ENCODE data around the gene KCNQ1OT1.

Gene KCNQ1OT1

DNA sequence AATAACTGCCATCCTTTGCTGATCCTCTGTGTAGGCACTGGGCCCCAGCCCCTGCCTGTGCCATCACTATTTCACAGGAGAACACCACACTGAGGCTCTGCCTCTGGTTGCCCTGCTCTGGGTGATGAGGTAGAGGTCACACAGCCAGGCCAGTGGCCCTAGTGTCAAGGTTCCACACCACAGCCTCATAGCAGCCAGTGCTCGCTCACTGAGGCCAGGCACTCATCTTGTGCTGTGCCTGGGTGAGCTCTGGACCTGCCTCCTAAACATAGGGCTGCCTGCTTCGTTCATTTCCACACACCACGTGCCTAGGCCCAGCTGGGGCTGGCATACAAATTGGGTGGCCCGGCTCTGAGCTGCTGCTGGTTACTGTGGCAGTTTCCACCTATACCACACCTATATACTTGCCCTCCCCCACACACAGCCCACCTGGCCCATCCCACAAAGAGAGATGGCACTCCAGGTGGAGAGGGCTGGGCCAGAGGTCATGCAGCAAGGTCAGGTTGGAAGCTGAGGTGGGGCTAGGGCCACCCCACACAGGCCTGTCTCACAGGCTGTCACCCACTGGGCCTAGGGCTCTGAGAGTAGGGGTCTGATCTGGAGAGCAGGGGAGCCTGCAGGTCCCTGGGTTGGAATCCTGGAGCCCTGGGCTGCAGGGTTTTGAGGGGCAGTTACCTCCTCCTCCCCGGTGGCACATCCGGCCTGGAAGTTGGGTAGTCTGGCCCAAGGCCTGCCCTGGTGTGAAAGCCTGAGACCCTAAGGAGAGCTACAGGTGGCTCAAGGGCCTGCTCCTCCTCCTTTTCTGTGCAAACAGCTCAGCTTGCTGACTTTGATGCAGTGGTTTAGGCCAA is 11.2 kb downstream of the KCNQ1OT1 start:
- no peak for DNase-seq (ENCODE audit: low read depth in 1 of 2, low spot score in 1 of 2)

GRCh38 chr11:2687782-2688191 is 12.0 kb downstream of the KCNQ1OT1 start:
- DNase-seq (ENCODE audit: low read depth in 1 of 2, low spot score in 1 of 2) = no peak

GRCh38 chr11:2687223-2687530 is 12.6 kb downstream of the KCNQ1OT1 start:
- DNase-seq (ENCODE audit: low read depth in 1 of 2, low spot score in 1 of 2) = no peak

DNA sequence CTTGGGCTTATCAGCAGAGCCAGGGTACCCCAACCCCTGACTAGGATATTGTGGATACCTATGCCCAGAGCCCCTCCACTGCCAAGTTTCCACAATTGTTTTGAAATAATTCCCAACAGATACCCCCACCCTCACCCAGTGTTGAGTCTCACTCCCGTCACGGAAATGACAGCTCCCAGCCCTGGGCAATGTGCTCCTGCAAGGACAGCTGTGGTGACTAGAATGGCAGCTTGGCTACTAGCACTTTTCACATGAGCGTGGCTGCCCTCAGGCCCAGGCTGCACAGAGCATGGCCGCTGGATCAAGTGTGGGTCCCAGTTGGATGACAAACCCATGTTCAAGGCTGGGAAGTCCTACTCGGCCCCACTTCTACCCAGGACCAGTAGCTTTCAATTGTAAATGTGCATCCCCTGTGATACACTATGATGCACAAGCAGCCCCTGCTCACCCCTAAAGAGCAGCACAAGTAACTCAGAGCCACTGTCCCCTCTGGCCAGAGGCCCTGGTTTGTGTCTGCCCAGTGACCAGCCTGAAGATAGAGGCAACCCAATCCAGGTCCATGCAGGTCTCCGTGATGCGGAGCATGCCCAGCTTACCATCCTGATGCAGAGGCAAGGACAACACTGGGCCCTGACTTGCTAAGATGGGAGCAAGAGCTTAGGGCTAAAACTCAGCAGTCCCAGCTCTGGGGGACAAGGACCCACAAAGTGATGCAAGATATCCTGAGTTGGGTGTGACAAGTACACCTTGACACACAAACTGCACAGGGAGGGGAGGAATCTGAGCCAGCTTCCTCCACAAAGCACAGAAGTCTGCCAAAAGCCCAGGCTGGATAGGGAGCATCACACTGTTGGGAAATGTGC is 13.2 kb downstream of the KCNQ1OT1 start:
- no peak for DNase-seq (ENCODE audit: low read depth in 1 of 2, low spot score in 1 of 2)

DNA sequence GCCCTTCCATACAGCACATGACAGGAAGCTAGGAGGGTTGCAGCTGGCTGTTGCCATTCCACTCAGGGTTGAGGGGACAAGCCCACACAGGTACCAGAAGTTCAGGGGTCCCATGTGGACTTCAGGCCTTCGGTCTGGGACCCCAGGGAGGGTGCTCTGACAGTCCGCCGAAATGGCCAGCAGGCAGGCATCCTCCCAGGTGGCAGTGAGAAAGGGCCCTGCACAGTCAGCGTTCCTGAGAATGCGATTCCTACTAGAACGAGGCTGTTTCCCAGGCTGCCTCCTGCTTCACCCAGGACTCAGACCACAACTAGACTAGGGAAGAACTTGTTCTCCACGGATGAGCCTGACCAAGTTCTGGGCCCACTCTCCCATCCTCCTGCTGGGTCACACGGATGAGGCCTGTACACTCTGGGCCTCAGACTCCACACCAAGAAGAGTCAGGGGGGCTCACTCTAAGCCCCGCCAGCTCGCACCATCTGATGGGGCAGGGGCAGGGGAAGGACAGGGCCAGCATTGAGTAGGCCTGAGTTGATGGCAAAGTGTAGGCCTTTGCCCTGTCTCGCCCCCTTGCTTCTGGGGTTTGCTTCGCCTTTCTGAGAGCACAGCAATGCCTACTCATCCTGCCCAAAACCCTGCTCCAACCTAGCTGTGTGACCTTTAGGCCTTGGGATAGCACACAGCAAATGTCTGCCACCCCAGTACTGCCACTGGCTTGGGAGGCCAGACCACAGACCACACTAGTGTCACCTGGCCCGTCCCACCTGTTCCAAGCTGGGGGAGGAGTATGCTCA is 14.0 kb downstream of the KCNQ1OT1 start:
- no peak for DNase-seq (ENCODE audit: low read depth in 1 of 2, low spot score in 1 of 2)

- DNase-seq (ENCODE audit: low read depth in 1 of 2, low spot score in 1 of 2) = no peak
Measured at GRCh38 chr11:2685051-2685450, 14.7 kb downstream of the KCNQ1OT1 start.

GRCh38 chr11:2684581-2684980 is 15.2 kb downstream of the KCNQ1OT1 start:
- no peak for DNase-seq (ENCODE audit: low read depth in 1 of 2, low spot score in 1 of 2)

- DNase-seq (ENCODE audit: low read depth in 1 of 2, low spot score in 1 of 2) = no peak
Measured at GRCh38 chr11:2683806-2684205, 16.0 kb downstream of the KCNQ1OT1 start.

GRCh38 chr11:2681408-2682145 is 18.2 kb downstream of the KCNQ1OT1 start:
- DNase-seq (ENCODE audit: low read depth in 1 of 2, low spot score in 1 of 2) = no peak

DNA sequence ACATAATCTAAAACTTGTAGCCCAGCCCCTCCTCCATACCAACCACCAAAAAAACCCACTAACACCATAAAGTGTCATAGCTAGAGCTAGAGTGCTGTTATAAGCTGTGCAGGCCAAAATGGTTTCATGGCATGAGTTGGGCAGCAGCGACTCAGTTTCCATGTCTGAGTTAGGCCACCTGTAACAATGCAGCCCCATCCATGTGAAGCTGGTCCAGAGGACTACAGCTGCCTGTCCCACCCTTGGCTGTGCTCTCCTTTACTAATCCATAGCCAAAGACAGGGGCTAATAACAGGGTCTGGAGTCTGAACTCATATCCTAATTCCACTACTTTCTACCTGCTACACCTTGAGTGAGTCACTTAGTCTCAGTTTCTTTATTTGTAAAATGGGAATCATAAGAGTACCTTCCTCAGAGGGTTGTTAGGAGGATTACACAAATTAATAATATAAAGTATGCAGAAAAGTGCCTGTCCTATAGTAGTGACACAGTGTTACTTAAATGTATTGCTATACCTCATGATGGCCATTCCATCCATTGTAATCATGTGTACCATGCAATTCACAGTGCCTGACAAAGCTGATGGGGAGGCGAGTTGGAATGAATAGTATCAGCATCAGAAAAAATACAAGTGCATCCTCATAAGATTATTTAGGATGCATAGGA is 20.6 kb downstream of the KCNQ1OT1 start:
- no peak for DNase-seq (ENCODE audit: low read depth in 1 of 2, low spot score in 1 of 2)

DNA sequence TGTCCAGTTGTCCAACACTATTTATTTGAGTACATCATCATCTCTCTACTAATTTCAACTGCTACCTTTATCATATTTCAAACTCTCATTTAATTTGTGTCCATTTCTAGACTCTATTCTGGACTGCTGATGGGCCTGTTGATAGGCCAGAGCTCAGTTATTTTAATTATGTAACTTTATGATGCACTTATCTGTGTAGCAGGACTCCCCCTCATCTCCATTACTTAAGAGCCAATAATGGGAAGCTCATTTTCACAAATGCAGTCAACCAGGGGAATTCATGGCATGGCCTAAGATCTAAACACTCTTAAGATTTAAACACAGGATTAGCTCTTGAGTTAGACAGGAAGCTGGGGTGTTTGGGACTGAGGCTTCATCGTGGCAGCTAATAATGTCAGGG is 21.4 kb downstream of the KCNQ1OT1 start:
- DNase-seq (ENCODE audit: low read depth in 1 of 2, low spot score in 1 of 2) = no peak

- DNase-seq (ENCODE audit: low read depth in 1 of 2, low spot score in 1 of 2) = no peak
Measured at GRCh38 chr11:2677127-2677526, 22.7 kb downstream of the KCNQ1OT1 start.

- DNase-seq (ENCODE audit: low read depth in 1 of 2, low spot score in 1 of 2) = no peak
Measured at GRCh38 chr11:2675540-2675939, 24.3 kb downstream of the KCNQ1OT1 start.

- DNase-seq (ENCODE audit: low read depth in 1 of 2, low spot score in 1 of 2) = no peak
Measured at GRCh38 chr11:2674658-2675131, 25.1 kb downstream of the KCNQ1OT1 start.

- no peak for DNase-seq (ENCODE audit: low read depth in 1 of 2, low spot score in 1 of 2)
Measured at GRCh38 chr11:2673871-2674471, 25.8 kb downstream of the KCNQ1OT1 start.

GRCh38 chr11:2673250-2673610 is 26.6 kb downstream of the KCNQ1OT1 start:
- DNase-seq (ENCODE audit: low read depth in 1 of 2, low spot score in 1 of 2) = no peak

GRCh38 chr11:2672553-2673249 is 27.1 kb downstream of the KCNQ1OT1 start:
- DNase-seq (ENCODE audit: low read depth in 1 of 2, low spot score in 1 of 2) = no peak

DNA sequence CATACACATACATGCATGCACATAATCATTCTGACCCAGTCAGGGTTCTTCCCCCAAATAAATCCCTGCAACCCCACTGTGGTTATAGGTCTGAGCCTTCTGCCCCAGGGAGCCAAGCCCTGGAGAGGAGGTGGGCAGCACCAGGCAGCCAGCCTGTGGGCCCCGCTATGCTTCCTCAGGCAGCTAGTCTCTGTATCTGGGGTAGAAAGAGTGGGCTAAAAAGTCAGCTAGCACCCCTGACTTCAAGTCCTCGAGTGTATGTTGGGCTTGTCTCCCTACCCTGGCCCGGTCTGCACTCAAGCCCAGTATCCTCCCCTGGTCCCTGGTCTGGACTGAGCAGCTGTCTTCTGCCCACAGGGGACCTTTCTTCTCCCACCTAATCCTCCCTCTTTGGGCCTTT is 28.0 kb downstream of the KCNQ1OT1 start:
- DNase-seq (ENCODE audit: low read depth in 1 of 2, low spot score in 1 of 2) = no peak

- no peak for DNase-seq (ENCODE audit: low read depth in 1 of 2, low spot score in 1 of 2)
Measured at GRCh38 chr11:2670541-2671100, 29.2 kb downstream of the KCNQ1OT1 start.

All from activated CD4-positive, alpha-beta T cell treated with anti-CD3 and anti-CD28 coated beads, Interleukin-2, amount 50 U/mL, for 24 hours (primary cell).